ENCODE measurements around the gene EHMT1. TPM values are rescaled to one million over a fixed set of nuclear protein-coding genes. Genes with fewer than 3 reads are reported as not detected.

The EHMT1 gene
- total RNA-seq, 1 experiment from 2014 or later, result 112 TPM

DNA sequence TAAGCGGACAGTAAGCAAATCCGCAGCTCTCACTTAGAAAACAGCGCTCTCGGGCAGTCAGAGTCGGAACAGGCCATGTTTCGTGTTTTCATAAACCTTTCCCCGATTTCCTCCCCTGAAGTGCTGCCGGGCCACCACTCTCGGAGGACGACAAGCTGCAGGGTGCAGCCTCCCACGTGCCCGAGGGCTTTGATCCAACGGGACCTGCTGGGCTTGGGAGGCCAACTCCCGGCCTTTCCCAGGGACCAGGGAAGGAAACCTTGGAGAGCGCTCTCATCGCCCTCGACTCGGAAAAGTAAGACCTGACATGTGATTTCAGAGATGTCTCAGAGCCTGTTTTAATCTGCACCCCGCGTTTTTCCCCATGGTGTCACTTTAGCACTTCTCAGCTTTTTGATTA is 159.0 kb downstream of the EHMT1 start:
- Mint-ChIP-seq H3K4me1 (no peaks in the 10 kb centered on the region), H3K27ac (no peak overlapping the region), H3K9me3 (no peaks in the 10 kb centered on the region), H3K36me3 (ENCODE audit: insufficient read depth in 1 of 3, low read depth in 3 of 3) (peaks cover 20 to 50% (median 37%) of the 10 kb centered on the region in 3 experiments), H3K4me3 (no peak overlapping the region), H3K27me3 (ENCODE audit: low read depth) (no peaks in the 10 kb centered on the region)
- Histone ChIP-seq H3K23me2 (ENCODE audit: insufficient read length, low read depth, low read length, poor library complexity, severe bottlenecking) (no peaks in the 10 kb centered on the region), H3K4ac (ENCODE audit: low read depth, low read length) (no peak overlapping the region), H4K91ac (ENCODE audit: insufficient read length, low read depth, low read length) (no peak overlapping the region), H3K27me3 (ENCODE audit: insufficient read depth, low read length) (no peaks in the 10 kb centered on the region), H3K79me1 (ENCODE audit: insufficient read depth, low read depth, low read length, poor library complexity, severe bottlenecking) (peaks cover 7% of the 10 kb centered on the region), H3K79me2 (ENCODE audit: insufficient read depth, low read length) (no peaks in the 10 kb centered on the region), H3K9me3 (ENCODE audit: control insufficient read depth, low read depth, low read length) (no peaks in the 10 kb centered on the region), H3K18ac (ENCODE audit: insufficient read length, low read depth, low read length) (no peak overlapping the region), H2BK20ac (ENCODE audit: low read depth, low read length, poor library complexity, severe bottlenecking) (no peak overlapping the region), H3K4me1 (ENCODE audit: insufficient read depth, low read length) (no peaks in the 10 kb centered on the region), H4K5ac (ENCODE audit: insufficient read length, low read depth, low read length) (no peak overlapping the region), H3K27ac (ENCODE audit: insufficient read length, low read depth, low read length) (no peak overlapping the region), H4K20me1 (ENCODE audit: control insufficient read depth, insufficient read depth, insufficient read length) (no peaks in the 10 kb centered on the region), H2BK15ac (ENCODE audit: low read depth, low read length) (no peak overlapping the region), H4K8ac (replicated peaks; ENCODE audit: insufficient read length, low read depth, low read length) (no peak overlapping the region), H2AK5ac (ENCODE audit: insufficient read length, low read length) (no peak overlapping the region), H3K14ac (ENCODE audit: insufficient read depth, low read length) (no peak overlapping the region), H3K9ac (ENCODE audit: extremely low read depth, insufficient read length, low read length) (no peak overlapping the region), H2BK120ac (ENCODE audit: low read depth, low read length, poor library complexity, severe bottlenecking) (no peak overlapping the region), H3K23ac (ENCODE audit: insufficient read length, low read depth, low read length) (no peak overlapping the region), H3K4me2 (ENCODE audit: insufficient read depth, insufficient read length, low read length) (no peak overlapping the region), H3T11ph (ENCODE audit: low read length) (no peak overlapping the region), H3K56ac (ENCODE audit: insufficient read length, low read depth, low read length) (no peak overlapping the region), H2AFZ (ENCODE audit: low read length) (no peak overlapping the region), H2BK12ac (ENCODE audit: insufficient read length, low read depth, low read length) (no peak overlapping the region), H2BK5ac (ENCODE audit: insufficient read length, low read length) (no peak overlapping the region)
- no peak for DNase-seq
- TF ChIP-seq, protein P1, sequence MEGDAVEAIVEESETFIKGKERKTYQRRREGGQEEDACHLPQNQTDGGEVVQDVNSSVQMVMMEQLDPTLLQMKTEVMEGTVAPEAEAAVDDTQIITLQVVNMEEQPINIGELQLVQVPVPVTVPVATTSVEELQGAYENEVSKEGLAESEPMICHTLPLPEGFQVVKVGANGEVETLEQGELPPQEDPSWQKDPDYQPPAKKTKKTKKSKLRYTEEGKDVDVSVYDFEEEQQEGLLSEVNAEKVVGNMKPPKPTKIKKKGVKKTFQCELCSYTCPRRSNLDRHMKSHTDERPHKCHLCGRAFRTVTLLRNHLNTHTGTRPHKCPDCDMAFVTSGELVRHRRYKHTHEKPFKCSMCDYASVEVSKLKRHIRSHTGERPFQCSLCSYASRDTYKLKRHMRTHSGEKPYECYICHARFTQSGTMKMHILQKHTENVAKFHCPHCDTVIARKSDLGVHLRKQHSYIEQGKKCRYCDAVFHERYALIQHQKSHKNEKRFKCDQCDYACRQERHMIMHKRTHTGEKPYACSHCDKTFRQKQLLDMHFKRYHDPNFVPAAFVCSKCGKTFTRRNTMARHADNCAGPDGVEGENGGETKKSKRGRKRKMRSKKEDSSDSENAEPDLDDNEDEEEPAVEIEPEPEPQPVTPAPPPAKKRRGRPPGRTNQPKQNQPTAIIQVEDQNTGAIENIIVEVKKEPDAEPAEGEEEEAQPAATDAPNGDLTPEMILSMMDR (conservative IDR thresholded peaks at IDR 0.05), result no peak
- WGBS (ENCODE audit: extremely low coverage, insufficient read length, low lambda C conversion rate), result no CpG with 5 or more reads among the region's 20 CpGs

Measured in H9 (cell line).